Heart left ventricle (tissue), 16 donors: Measurements from ENCODE around the gene SMG5. TPM values are rescaled to one million over a fixed set of nuclear protein-coding genes. Genes with fewer than 3 reads are reported as not detected.

Experiments used
- ATAC-seq, 4 donors: fragments of 200-7000 bp; cut with Tn5 transposase; one replicate each; pipeline ENCODE4 v1.9.1; 2020 to 2022; ENCODE audit warnings: moderate library complexity in 4 of 4, mild to moderate bottlenecking in 3 of 4, moderate number of reproducible peaks in 1 of 4
- DNase-seq, 5 donors: peaks; one replicate each; pipeline ENCODE4 v3.0.0-alpha.2; 2020
- H3K27ac ChIP-seq, 12 donors: fragments of 200-600 bp; sonication (generic) in 4 of 12; one replicate each; pipeline versions ENCODE4 v1.5.0 to v1.8.0; 2016 to 2022; ENCODE audit warnings: mild to moderate bottlenecking in 2 of 12
- H3K27me3 ChIP-seq, 9 donors: fragments of 200-600 bp; sonication (generic) in 2 of 9; one replicate each; pipeline versions ENCODE4 v1.5.1 to v1.8.0; 2016 to 2022; ENCODE audit warnings: mild to moderate bottlenecking in 3 of 9
- H3K36me3 ChIP-seq, 9 donors: fragments of 200-600 bp; sonication (generic) in 2 of 9; one replicate each; pipeline versions ENCODE4 v1.5.0 to v1.8.0; 2018 to 2022; ENCODE audit warnings: mild to moderate bottlenecking in 2 of 9
- H3K4me1 ChIP-seq, 12 donors: fragments of 200-600 bp; sonication (generic) in 4 of 12; one replicate each; pipeline versions ENCODE4 v1.5.0 to v1.8.0; 2016 to 2022; ENCODE audit warnings: mild to moderate bottlenecking in 3 of 12
- H3K4me3 ChIP-seq, 12 donors: fragments of 200-600 bp; sonication (generic) in 4 of 12; one replicate each; pipeline versions ENCODE4 v1.5.0 to v1.8.0; 2017 to 2022; ENCODE audit warnings: mild to moderate bottlenecking in 9 of 12, moderate library complexity in 4 of 12
- H3K9me3 ChIP-seq, 12 donors: fragments of 200-600 bp; sonication (generic) in 4 of 12; one replicate each; pipeline versions ENCODE4 v1.5.0 to v1.8.0; 2016 to 2022; ENCODE audit warnings: mild to moderate bottlenecking in 1 of 12
- CTCF ChIP-seq, 12 donors: fragments of 200-600 bp; sonication (generic) in 4 of 12; IDR thresholded peaks; one replicate each; pipeline versions ENCODE4 v1.5.0 to v1.8.0; 2018 to 2022; ENCODE audit warnings: antibody characterized with exemption in 12 of 12, mild to moderate bottlenecking in 5 of 12
- POLR2A ChIP-seq, 2 donors: fragments of 450-650 bp; IDR thresholded peaks; one replicate each; pipeline ENCODE4 v1.6.1; 2017; ENCODE audit warnings: antibody characterized with exemption in 2 of 2, mild to moderate bottlenecking in 2 of 2, moderate library complexity in 2 of 2
- WGBS, 4 donors: extraction: QIAGEN DNeasy Blood & Tissue Kit in 2 of 4; methylation state at CpG; one replicate each; pipeline versions ENCODE4 v1.1.5 to v1.1.7; 2013 to 2018; 5-methylcytosine and 5-hydroxymethylcytosine counted together
- intact Hi-C, 10 donors: fragments of 100-400 bp; cut with DNase I; formaldehyde crosslinking; loops; one replicate each; pipeline versions ENCODE4 v1.11.1 to v1.14.2; 2022
- polyA plus RNA-seq, 2 donors: library from polyadenylated mRNA; stranded (reverse); fragments of 200-250 nt; gene quantifications; one replicate each; pipeline ENCODE4 v1.2.3, GENCODE V29; 2013
- total RNA-seq, 9 donors: library from RNA; depleted of rRNA in 2 of 9; stranded (reverse); fragments of >200 nt in 2 of 9; fragmentation: NEBNext Ultra II Directional in 3 of 9; extraction: Animal tissue kit (Norgen Biotek cat#: 25700) in 3 of 9; gene quantifications; one replicate each; pipeline versions ENCODE4 v1.1.0 to v1.2.4, GENCODE V29; 2016 to 2023
- donor health status: ischemic (EF 13 %, LVEDD 7.1; RV severe dilation, severe dysfunction).
- donor health status: healthy with polysubstance abuse.
- donor health status: DM: no; HTN: yes; CAD: no.
- donor health status: DM: no; HTN: no; CAD: no.
- donor health status: ischemic (EF 25% LVEDD 6.9; RV normal size, moderate dysfunction).
- donor health status: ischemic (EF 25% LVEDD 5.7; RV mildly dilated, moderate dysfunction).
- donor health status: healthy.
- donor health status: DM: yes; HTN: yes; CAD: no.
- donor health status: ischemic (EF 35%, LVEDD 5.7; RV mildly dilated, moderate dysfunction).
- donor health status: nonischemic (EF 11% LVEDD 7.7; RV severe dilation, severe dysfunction).
- donor health status: DM: yes; HTN: yes; CAD: no.
- donor health status: PGD.
- donor health status: ischemic (EF 29% LVEDD 5.4; RV normal size, mild dysfunction).
- donor health status: nonischemic (EF 23%, LVEDD 6.1; RV moderate dilation, normal function).

SMG5 gene
- total and polyA plus RNA-seq, 11 donors, result 56.3 to 104 (median 89.4) TPM

- H3K27me3 ChIP-seq, result no peaks in the 10 kb centered on the region
- H3K27ac ChIP-seq, result no peak overlapping the region
- intact Hi-C loops, result no loop called here
- no peak overlapping the region for H3K4me3 ChIP-seq
- no peaks in the 10 kb centered on the region for H3K9me3 ChIP-seq
- WGBS, 4 donors, result 91 to 96% (median 94%) methylated on average over 6 to 21 of the region's 21 CpGs
- TF ChIP-seq POLR2A (IDR thresholded peaks at IDR 0.05), result no peak
- H3K36me3 ChIP-seq, result peaks cover 0 to 22% (median 11%) of the 10 kb centered on the region in 9 donors
- peaks cover 5 to 35% (median 23%) of the 10 kb centered on the region in 12 donors for H3K4me1 ChIP-seq
- no peak for DNase-seq
- no peak for ATAC-seq
Observed at GRCh38 chr1:156285437-156285836, 2.8 kb upstream of the SMG5 start.

GRCh38 chr1:156284757-156285156 is 2.1 kb upstream of the SMG5 start:
- Histone ChIP-seq H3K27me3 (no peaks in the 10 kb centered on the region), H3K9me3 (no peaks in the 10 kb centered on the region), H3K27ac (no peak overlapping the region), H3K36me3 (peaks cover 0 to 20% (median 15%) of the 10 kb centered on the region in 9 donors), H3K4me1 (peaks cover 5 to 42% (median 29%) of the 10 kb centered on the region in 12 donors), H3K4me3 (no peak overlapping the region)
- TF ChIP-seq CTCF (IDR thresholded peaks at IDR 0.05) (no peak), POLR2A (IDR thresholded peaks at IDR 0.05) (no peak)
- WGBS, 4 donors, result 73 to 89% (median 85%) methylated on average over 2 to 4 of the region's 4 CpGs
- DNase-seq, result no peak
- intact Hi-C loops, result no loop called here
- ATAC-seq, result no peak

GRCh38 chr1:156284112-156284511 is 1.5 kb upstream of the SMG5 start, which contains the start of gene TMEM79:
Gene TMEM79 (plus strand): TSS chr1:156284325. CDS start chr1:156285227, 902 bp downstream.
- TF ChIP-seq CTCF (IDR thresholded peaks at IDR 0.05) (no peak), POLR2A (IDR thresholded peaks at IDR 0.05) (no peak)
- H3K4me1 ChIP-seq, result peaks cover 5 to 44% (median 30%) of the 10 kb centered on the region in 12 donors
- DNase-seq, result no peak
- H3K9me3 ChIP-seq, result no peaks in the 10 kb centered on the region
- H3K27me3 ChIP-seq, result no peaks in the 10 kb centered on the region
- H3K36me3 ChIP-seq, result peaks cover 0 to 19% (median 12%) of the 10 kb centered on the region in 9 donors
- H3K27ac ChIP-seq, result peak within 1 kb of the TSS in 11 of 12 donors; percentile 61 to 98 (median 90)
- ATAC-seq, result no peak
- peak within 1 kb of the TSS; percentile 68 to 100 (median 84) for H3K4me3 ChIP-seq
- WGBS, 4 donors, result 90 to 92% (median 91%) methylated on average over 7 of the region's 7 CpGs
- intact Hi-C loops, result no loop called here

DNA sequence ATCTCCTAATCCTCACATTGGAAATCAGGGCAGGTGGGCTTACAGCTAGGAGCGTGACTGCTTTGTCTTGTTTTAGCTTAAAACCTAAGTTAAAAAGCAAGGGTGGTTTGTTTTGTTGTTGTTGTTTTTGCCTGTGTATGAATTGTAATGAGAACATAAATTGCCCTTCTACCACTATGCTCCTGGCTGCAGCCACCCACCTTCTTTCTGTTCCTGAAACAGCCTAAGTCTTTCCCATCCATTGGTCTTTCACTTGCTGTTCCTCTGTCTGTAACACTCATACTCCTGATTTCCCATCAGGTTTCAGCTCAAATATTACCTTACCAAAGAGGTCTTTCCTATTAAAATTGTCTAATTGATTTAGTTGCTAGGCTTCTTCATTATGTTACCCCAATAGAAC is 896 bp upstream of the SMG5 start:
- ATAC-seq (no peak), DNase-seq (no peak)
- TF ChIP-seq CTCF (IDR thresholded peaks at IDR 0.05) (no peak), POLR2A (IDR thresholded peaks at IDR 0.05) (no peak)
- peaks cover 0 to 20% (median 12%) of the 10 kb centered on the region in 9 donors for H3K36me3 ChIP-seq
- peaks cover 5 to 50% (median 30%) of the 10 kb centered on the region in 12 donors for H3K4me1 ChIP-seq
- no peaks in the 10 kb centered on the region for H3K27me3 ChIP-seq
- 75 to 93% (median 89%) methylated on average over 1 of the region's 1 CpG for WGBS, 4 donors
- H3K27ac ChIP-seq, result peak overlapping the region in 7 of 12 donors; percentile 86 to 98 (median 94)
- intact Hi-C loops, result loop anchor here in 2 of 10 donors (1.0 to 2.0 kb wide), 2 partner anchors 55 kb away; partner anchors contain the start of genes CCT3 (in 2 of the 2) and TSACC (in 2 of the 2)
- H3K4me3 ChIP-seq, result peak overlapping the region; percentile 68 to 100 (median 84)
- H3K9me3 ChIP-seq, result no peaks in the 10 kb centered on the region
